Liver (tissue), 3 donors: Measurements from ENCODE around the gene CDON.

Source experiments
- FOXA1 ChIP-seq: IDR thresholded peaks from 2 replicates; pipeline ENCODE4 v1.6.1; 2016; ENCODE audit warnings: antibody characterized with exemption
- GABPA ChIP-seq, 2 donors: IDR thresholded peaks in 1 of 2; conservative IDR thresholded peaks in 1 of 2; 2 replicates each; pipeline ENCODE4 v1.6.1; 2016; ENCODE audit warnings: antibody characterized with exemption in 2 of 2, mild to moderate bottlenecking in 1 of 2, moderate library complexity in 1 of 2
- HNF4G ChIP-seq: IDR thresholded peaks from 2 replicates; pipeline ENCODE4 v1.6.1; 2016; ENCODE audit warnings: antibody characterized with exemption
- MAX ChIP-seq: IDR thresholded peaks from 2 replicates; pipeline ENCODE4 v1.6.1; 2016; ENCODE audit warnings: antibody characterized with exemption
- RAD21 ChIP-seq, 2 donors: IDR thresholded peaks; 2 replicates each; pipeline ENCODE4 v1.6.1; 2016; ENCODE audit warnings: antibody characterized with exemption in 2 of 2, mild to moderate bottlenecking in 2 of 2
- RXRA ChIP-seq, 2 donors: IDR thresholded peaks; 2 replicates each; pipeline ENCODE4 v1.6.1; 2017 to 2018; ENCODE audit warnings: antibody characterized with exemption in 2 of 2, mild to moderate bottlenecking in 1 of 2
- SP1 ChIP-seq: IDR thresholded peaks from 2 replicates; pipeline ENCODE4 v1.6.1; 2018; ENCODE audit warnings: antibody characterized with exemption, mild to moderate bottlenecking
- TAF1 ChIP-seq: conservative IDR thresholded peaks from 2 replicates; pipeline ENCODE4 v1.6.1; 2016; ENCODE audit warnings: antibody characterized with exemption, mild to moderate bottlenecking
- YY1 ChIP-seq: IDR thresholded peaks from 2 replicates; pipeline ENCODE4 v1.6.1; 2016; ENCODE audit warnings: antibody characterized with exemption, mild to moderate bottlenecking
- TF ChIP-seq, protein P1 (sequence below): fragments of 150-350 bp; IDR thresholded peaks from 2 replicates; pipeline ENCODE4 v1.5.1; 2017; ENCODE audit warnings: improper control_type of control experiment, low read depth, low read length; ENCODE audit not compliant: missing input control
- TF ChIP-seq, protein P2 (sequence below): IDR thresholded peaks from 2 replicates; pipeline ENCODE4 v1.6.1; 2016; ENCODE audit warnings: antibody characterized with exemption
- TF ChIP-seq, protein P3 (sequence below): IDR thresholded peaks from 2 replicates; pipeline ENCODE4 v1.6.1; 2016; ENCODE audit warnings: antibody characterized with exemption, mild to moderate bottlenecking
- donor health status: healthy.
- donor health status: healthy.

DNA sequence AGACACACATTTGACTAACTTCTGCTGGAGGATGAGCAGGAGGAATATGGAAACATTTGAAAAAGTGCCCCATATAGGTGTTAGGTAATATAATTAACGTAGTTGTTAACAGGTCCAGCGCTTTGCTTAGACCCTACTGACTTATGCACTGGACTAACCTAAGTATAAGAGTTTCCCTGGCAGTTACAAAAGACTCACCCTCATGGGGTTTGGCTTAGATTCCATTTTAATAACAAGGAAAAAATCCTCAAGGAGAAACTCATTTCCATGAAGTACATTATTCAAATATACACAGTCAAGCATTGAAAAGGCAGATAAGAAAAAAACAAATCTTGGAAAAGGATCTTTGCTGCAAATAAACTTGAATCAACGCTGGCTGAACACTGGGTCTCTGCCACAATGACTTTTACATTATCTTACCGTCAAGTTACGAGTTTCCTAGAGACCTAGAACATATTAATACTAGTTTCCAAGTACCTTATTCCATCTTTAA is 27.7 kb downstream of the CDON start:
- TF ChIP-seq, protein P1, sequence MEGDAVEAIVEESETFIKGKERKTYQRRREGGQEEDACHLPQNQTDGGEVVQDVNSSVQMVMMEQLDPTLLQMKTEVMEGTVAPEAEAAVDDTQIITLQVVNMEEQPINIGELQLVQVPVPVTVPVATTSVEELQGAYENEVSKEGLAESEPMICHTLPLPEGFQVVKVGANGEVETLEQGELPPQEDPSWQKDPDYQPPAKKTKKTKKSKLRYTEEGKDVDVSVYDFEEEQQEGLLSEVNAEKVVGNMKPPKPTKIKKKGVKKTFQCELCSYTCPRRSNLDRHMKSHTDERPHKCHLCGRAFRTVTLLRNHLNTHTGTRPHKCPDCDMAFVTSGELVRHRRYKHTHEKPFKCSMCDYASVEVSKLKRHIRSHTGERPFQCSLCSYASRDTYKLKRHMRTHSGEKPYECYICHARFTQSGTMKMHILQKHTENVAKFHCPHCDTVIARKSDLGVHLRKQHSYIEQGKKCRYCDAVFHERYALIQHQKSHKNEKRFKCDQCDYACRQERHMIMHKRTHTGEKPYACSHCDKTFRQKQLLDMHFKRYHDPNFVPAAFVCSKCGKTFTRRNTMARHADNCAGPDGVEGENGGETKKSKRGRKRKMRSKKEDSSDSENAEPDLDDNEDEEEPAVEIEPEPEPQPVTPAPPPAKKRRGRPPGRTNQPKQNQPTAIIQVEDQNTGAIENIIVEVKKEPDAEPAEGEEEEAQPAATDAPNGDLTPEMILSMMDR = no peak
- TF ChIP-seq, protein P2, sequence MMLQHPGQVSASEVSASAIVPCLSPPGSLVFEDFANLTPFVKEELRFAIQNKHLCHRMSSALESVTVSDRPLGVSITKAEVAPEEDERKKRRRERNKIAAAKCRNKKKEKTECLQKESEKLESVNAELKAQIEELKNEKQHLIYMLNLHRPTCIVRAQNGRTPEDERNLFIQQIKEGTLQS = no peak
- TF ChIP-seq RXRA (IDR thresholded peaks at IDR 0.05) = no peak
- no peak for TF ChIP-seq YY1
- no peak for TF ChIP-seq TAF1
- no peak for TF ChIP-seq RAD21 (IDR thresholded peaks at IDR 0.05)
- no peak for TF ChIP-seq GABPA (IDR thresholded peaks at IDR 0.05 in 1 of 2, conservative IDR thresholded peaks at IDR 0.05 in 1 of 2)
- TF ChIP-seq, protein P3, sequence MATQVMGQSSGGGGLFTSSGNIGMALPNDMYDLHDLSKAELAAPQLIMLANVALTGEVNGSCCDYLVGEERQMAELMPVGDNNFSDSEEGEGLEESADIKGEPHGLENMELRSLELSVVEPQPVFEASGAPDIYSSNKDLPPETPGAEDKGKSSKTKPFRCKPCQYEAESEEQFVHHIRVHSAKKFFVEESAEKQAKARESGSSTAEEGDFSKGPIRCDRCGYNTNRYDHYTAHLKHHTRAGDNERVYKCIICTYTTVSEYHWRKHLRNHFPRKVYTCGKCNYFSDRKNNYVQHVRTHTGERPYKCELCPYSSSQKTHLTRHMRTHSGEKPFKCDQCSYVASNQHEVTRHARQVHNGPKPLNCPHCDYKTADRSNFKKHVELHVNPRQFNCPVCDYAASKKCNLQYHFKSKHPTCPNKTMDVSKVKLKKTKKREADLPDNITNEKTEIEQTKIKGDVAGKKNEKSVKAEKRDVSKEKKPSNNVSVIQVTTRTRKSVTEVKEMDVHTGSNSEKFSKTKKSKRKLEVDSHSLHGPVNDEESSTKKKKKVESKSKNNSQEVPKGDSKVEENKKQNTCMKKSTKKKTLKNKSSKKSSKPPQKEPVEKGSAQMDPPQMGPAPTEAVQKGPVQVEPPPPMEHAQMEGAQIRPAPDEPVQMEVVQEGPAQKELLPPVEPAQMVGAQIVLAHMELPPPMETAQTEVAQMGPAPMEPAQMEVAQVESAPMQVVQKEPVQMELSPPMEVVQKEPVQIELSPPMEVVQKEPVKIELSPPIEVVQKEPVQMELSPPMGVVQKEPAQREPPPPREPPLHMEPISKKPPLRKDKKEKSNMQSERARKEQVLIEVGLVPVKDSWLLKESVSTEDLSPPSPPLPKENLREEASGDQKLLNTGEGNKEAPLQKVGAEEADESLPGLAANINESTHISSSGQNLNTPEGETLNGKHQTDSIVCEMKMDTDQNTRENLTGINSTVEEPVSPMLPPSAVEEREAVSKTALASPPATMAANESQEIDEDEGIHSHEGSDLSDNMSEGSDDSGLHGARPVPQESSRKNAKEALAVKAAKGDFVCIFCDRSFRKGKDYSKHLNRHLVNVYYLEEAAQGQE = no peak
- no peak for TF ChIP-seq MAX
- no peak for TF ChIP-seq HNF4G
- no peak for TF ChIP-seq FOXA1
- no peak for TF ChIP-seq SP1
